ENCODE results near the gene CNOT9.

GRCh38 chr2:218523651-218524050 is 45.0 kb upstream of the CNOT9 start:
- TF ChIP-seq CTCF (IDR thresholded peaks at IDR 0.05; ENCODE audit: insufficient read depth, low read depth, low read length) (no peak), EZH2 (IDR thresholded peaks at IDR 0.05; ENCODE audit: insufficient read depth, low read length) (no peak)
